Measurements from ENCODE around the gene WDR5. TPM values are rescaled to one million over a fixed set of nuclear protein-coding genes. Genes with fewer than 3 reads are reported as not detected.

WDR5 gene
- total and polyA plus RNA-seq, 2 experiments from 2014 or later: 37.0 to 56.6 TPM

GRCh38 chr9:134172198-134173126, 36.6 kb downstream of the WDR5 start:
- H3K79me2 ChIP-seq (replicated peaks; ENCODE audit: insufficient read depth): no peaks in the 10 kb centered on the region
- no peaks in the 10 kb centered on the region for H3K36me3 ChIP-seq (ENCODE audit: insufficient read depth)
- H2AFZ ChIP-seq: no peak overlapping the region
- no peaks in the 10 kb centered on the region for H3F3A ChIP-seq (replicated peaks; ENCODE audit: low read depth)
- Mint-ChIP-seq H3K4me1 (peaks cover 2% of the 10 kb centered on the region; the same call in 2 of the 3 replicates), H3K36me3 (ENCODE audit: low read depth) (peaks cover 5% of the 10 kb centered on the region; the same call in 2 of the 3 replicates), H3K4me3 (no peak overlapping the region), H3K27ac (no peak overlapping the region), H3K27me3 (ENCODE audit: insufficient read depth, low read depth, poor library complexity) (peaks cover 2% of the 10 kb centered on the region), H3K9me3 (peaks cover 16% of the 10 kb centered on the region; the same call in 2 of the 3 replicates)
- H3K4me3 ChIP-seq: no peak overlapping the region
- no peaks in the 10 kb centered on the region for H4K20me1 ChIP-seq (replicated peaks; ENCODE audit: insufficient read depth)
- no peak for ATAC-seq
- no peak for DNase-seq (ENCODE audit: low spot score)
- H3K9me2 ChIP-seq (ENCODE audit: insufficient read depth): no peaks in the 10 kb centered on the region
- H3K27ac ChIP-seq (ENCODE audit: low read depth): no peak overlapping the region
- no peaks in the 10 kb centered on the region for H3K27me3 ChIP-seq (ENCODE audit: insufficient read depth)
- no peak overlapping the region for H3K4me2 ChIP-seq
- TF ChIP-seq EZH2 (IDR thresholded peaks at IDR 0.05; ENCODE audit: low read depth, unreplicated experiment) (no peak), REST (IDR thresholded peaks at IDR 0.05; ENCODE audit: unreplicated experiment) (no peak), POLR2AphosphoS5 (IDR thresholded peaks at IDR 0.05; ENCODE audit: low read depth) (no peak), ZNF114 (CRISPR knock-in tag; IDR thresholded peaks at IDR 0.05) (no peak), ETS1 (IDR thresholded peaks at IDR 0.05) (no peak), ZNF331 (CRISPR knock-in tag; IDR thresholded peaks at IDR 0.05; ENCODE audit: low read depth) (no peak), CREB1 (CRISPR knock-in tag; IDR thresholded peaks at IDR 0.05; ENCODE audit: low read depth) (no peak), EZH2phosphoT487 (IDR thresholded peaks at IDR 0.05; ENCODE audit: unreplicated experiment) (no peak), JUNB (IDR thresholded peaks at IDR 0.05; ENCODE audit: unreplicated experiment) (no peak)
- H3K4me1 ChIP-seq (ENCODE audit: insufficient read depth): no peaks in the 10 kb centered on the region
